ENCODE measurements around the gene JUNB. TPM values are rescaled to one million over a fixed set of nuclear protein-coding genes. Genes with fewer than 3 reads are reported as not detected.
"Not testable (repeated sequence)": the region's sequence is repeated elsewhere in the genome, so short reads cannot be mapped to it uniquely, and the experiment has no call there.

Gene JUNB
- total and polyA plus RNA-seq, 2 of the 13 experiments (the other 11 are each of a cell fraction or from before 2014, with no cell fraction given), result 7.7 to 8.2 TPM

DNA sequence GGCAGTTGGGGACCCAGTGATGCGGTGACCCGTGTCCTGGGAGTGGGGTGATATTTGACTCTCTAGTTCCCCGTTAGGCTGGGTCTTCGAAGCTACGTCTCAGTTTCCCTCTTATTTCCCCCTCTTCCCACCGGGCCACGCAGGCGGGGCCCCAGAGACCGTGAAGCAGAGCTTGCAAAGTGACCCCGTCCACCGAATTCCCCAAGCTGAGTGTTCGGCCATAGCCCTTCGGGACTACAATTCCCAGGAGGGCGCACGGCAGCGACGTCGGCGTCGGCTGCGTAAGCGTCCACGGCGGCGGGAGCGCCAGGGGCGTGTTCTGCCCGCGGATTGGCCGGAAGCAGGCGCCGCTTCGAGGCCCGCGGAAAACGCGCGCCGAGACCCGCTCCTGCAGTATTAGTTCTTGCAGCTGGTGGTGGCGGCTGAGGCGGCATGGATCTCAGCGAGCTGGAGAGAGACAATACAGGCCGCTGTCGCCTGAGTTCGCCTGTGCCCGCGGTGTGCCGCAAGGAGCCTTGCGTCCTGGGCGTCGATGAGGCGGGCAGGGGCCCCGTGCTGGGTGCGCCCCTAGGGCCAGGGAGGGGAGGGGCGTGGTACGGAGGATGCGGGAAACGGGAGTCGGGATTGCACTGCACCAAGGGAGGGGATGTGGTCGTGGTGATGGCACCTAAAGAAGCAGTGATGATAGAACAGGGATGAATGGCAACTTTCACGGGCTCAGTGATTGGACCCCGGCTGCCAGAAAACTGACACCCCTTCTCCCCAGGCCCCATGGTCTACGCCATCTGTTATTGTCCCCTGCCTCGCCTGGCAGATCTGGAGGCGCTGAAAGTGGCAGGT, 15.2 kb downstream of the JUNB start, which contains the start of gene RNASEH2A (continued):
- TF ChIP-seq SNAI1 (CRISPR knock-in tag; IDR thresholded peaks at IDR 0.05; ENCODE audit: borderline replicate concordance), result peak; percentile 86
- TF ChIP-seq HNF4A (CRISPR knock-in tag; IDR thresholded peaks at IDR 0.05), result no peak
- TF ChIP-seq CREB1 (IDR thresholded peaks at IDR 0.05), result peak; percentile 88
- peak; percentile 91 for TF ChIP-seq CREB1 (CRISPR knock-in tag; IDR thresholded peaks at IDR 0.05)
- TF ChIP-seq MEIS2 (CRISPR knock-in tag; IDR thresholded peaks at IDR 0.05), result peak; percentile 43; the same call in 1 of the 2 replicates
- TF ChIP-seq ZNF225 (CRISPR knock-in tag; IDR thresholded peaks at IDR 0.05), result peak; percentile 62; the same call in 1 of the 2 replicates
- TF ChIP-seq SMAD9 (CRISPR knock-in tag; IDR thresholded peaks at IDR 0.05), result no peak

DNA sequence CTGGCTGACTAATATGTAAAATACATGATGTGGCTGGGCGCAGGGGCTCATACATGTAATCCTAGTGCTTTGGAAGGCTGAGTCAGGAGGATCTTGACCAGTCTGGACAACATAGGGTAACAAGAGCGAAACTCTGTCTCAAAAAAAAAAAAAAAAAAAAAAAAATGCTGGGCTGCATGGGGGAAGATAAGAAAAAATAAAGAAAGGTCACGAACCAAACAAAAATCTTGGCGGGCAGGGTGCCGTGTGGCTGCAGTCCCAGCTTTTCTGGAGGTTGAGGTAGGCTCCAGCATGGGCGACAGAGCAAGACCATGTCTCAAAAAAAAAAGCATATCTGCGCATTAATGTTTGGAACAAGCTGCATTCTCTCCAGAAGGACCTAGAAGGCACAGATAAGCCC, 23.8 kb downstream of the JUNB start:
- FAIRE-seq (no peak), ATAC-seq (no peak), DNase-seq (ENCODE audit: low spot score) (no peak)
- POLR2A ChIA-PET, result interaction anchor here (0.7 kb wide), 1 partner anchor 14 kb away, joined by 6 read pairs; no protein-coding TSS in a partner anchor
- Histone ChIP-seq H3K36me3 (replicated peaks in 1 of 2; ENCODE audit: control insufficient read depth in 1 of 2, insufficient read depth in 2 of 2, low read length in 2 of 2) (peaks cover 0 to 8% of the 10 kb centered on the region in 2 experiments; a peak in 2 of 5 replicates), H3K27ac (ENCODE audit: extremely low read length, insufficient read depth, low read length) (no peak overlapping the region), H3K4me1 (ENCODE audit: insufficient read depth, low read length) (no peaks in the 10 kb centered on the region), H3K9me3 (ENCODE audit: low read length) (no peaks in the 10 kb centered on the region), H3K79me2 (ENCODE audit: insufficient read depth, low read length) (no peaks in the 10 kb centered on the region), H3K9ac (ENCODE audit: insufficient read depth, low read depth, low read length) (no peak overlapping the region), H3K27me3 (ENCODE audit: control insufficient read depth in 1 of 2, insufficient read depth in 2 of 2, low read length in 2 of 2) (no peaks in the 10 kb centered on the region), H3K4me3 (replicated peaks in 1 of 3; ENCODE audit: insufficient read depth in 1 of 3, low read depth in 2 of 3, low read length in 3 of 3) (no peak overlapping the region), H3K4me2 (ENCODE audit: low read depth, low read length) (no peak overlapping the region), H4K20me1 (ENCODE audit: insufficient read depth, low read length) (no peaks in the 10 kb centered on the region), H2AFZ (ENCODE audit: low read length) (no peak overlapping the region)
- intact Hi-C loops (cut with micrococcal nuclease; ENCODE audit: unreplicated experiment), result no loop called here
- 96% methylated on average over 7 of the region's 7 CpGs for WGBS (ENCODE audit: low lambda C conversion rate)
- TF ChIP-seq ZNF331 (CRISPR knock-in tag; IDR thresholded peaks at IDR 0.05), result no peak
- no peak for TF ChIP-seq NR0B2 (CRISPR knock-in tag; IDR thresholded peaks at IDR 0.05)
- TF ChIP-seq ZNF44 (CRISPR knock-in tag; IDR thresholded peaks at IDR 0.05), result no peak
- no peak for TF ChIP-seq ATM (IDR thresholded peaks at IDR 0.05; ENCODE audit: borderline replicate concordance)
- no peak for TF ChIP-seq ZNF788 (CRISPR knock-in tag; IDR thresholded peaks at IDR 0.05; ENCODE audit: borderline replicate concordance)
- in situ Hi-C loops (cut with HindIII; ENCODE audit: extremely low pct_ligation_motif_present, low pct_unique_long_range_greater_than_20kb), result no loop called here
- BruUV-seq (replicated peaks), result no TSS peak
- CTCF ChIA-PET (ENCODE audit: low intra/inter-chr PET ratio, low total read pairs), result no interaction called here

DNA sequence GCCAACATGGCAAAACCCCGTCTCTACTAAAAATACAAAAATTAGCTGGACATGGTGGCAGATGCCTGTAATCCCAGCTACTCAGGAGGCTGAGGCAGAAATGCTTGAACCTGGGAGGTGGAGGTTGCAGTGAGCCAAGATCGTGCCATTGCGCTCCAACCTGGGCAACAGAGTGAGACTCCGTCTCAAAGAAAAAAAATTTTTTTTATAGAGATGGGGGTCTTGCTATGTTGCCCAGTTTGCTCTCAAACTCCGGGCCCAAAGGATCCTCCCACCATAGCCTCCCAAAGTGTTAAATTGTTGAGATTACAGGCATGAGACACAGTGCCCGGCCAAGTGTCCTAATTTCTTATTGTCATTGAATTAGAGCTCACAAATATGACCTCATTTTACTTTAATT, 25.9 kb downstream of the JUNB start:
- FAIRE-seq; in situ Hi-C loops (cut with HindIII; ENCODE audit: extremely low pct_ligation_motif_present, low pct_unique_long_range_greater_than_20kb): not testable (repeated sequence)

More for the DNA sequence above, 25.9 kb downstream of the JUNB start:
- POLR2A ChIA-PET; CTCF ChIA-PET (ENCODE audit: low intra/inter-chr PET ratio, low total read pairs); H3K79me2 ChIP-seq (ENCODE audit: insufficient read depth, low read length); H3K9ac ChIP-seq (ENCODE audit: insufficient read depth, low read depth, low read length); H2AFZ ChIP-seq (ENCODE audit: low read length); DNase-seq (ENCODE audit: low spot score); H4K20me1 ChIP-seq (ENCODE audit: insufficient read depth, low read length); BruUV-seq (replicated peaks); H3K36me3 ChIP-seq (replicated peaks in 1 of 2; ENCODE audit: control insufficient read depth in 1 of 2, insufficient read depth in 2 of 2, low read length in 2 of 2); H3K9me3 ChIP-seq (ENCODE audit: low read length); H3K4me3 ChIP-seq (replicated peaks in 1 of 3; ENCODE audit: insufficient read depth in 1 of 3, low read depth in 2 of 3, low read length in 3 of 3); H3K27ac ChIP-seq (ENCODE audit: extremely low read length, insufficient read depth, low read length); ATAC-seq; intact Hi-C loops (cut with micrococcal nuclease; ENCODE audit: unreplicated experiment); H3K4me2 ChIP-seq (ENCODE audit: low read depth, low read length); H3K4me1 ChIP-seq (ENCODE audit: insufficient read depth, low read length); H3K27me3 ChIP-seq (ENCODE audit: control insufficient read depth in 1 of 2, insufficient read depth in 2 of 2, low read length in 2 of 2): not testable (repeated sequence)
- 87% methylated on average over 6 of the region's 6 CpGs for WGBS (ENCODE audit: low lambda C conversion rate)

Measured in HepG2 (cell line).